Measurements from ENCODE around the gene CBY1. TPM values are rescaled to one million over a fixed set of nuclear protein-coding genes. Genes with fewer than 3 reads are reported as not detected.

CBY1 gene
- total RNA-seq: 10 to 100 TPM; 13.6 to 26.0 (median 23.0) TPM

DNA sequence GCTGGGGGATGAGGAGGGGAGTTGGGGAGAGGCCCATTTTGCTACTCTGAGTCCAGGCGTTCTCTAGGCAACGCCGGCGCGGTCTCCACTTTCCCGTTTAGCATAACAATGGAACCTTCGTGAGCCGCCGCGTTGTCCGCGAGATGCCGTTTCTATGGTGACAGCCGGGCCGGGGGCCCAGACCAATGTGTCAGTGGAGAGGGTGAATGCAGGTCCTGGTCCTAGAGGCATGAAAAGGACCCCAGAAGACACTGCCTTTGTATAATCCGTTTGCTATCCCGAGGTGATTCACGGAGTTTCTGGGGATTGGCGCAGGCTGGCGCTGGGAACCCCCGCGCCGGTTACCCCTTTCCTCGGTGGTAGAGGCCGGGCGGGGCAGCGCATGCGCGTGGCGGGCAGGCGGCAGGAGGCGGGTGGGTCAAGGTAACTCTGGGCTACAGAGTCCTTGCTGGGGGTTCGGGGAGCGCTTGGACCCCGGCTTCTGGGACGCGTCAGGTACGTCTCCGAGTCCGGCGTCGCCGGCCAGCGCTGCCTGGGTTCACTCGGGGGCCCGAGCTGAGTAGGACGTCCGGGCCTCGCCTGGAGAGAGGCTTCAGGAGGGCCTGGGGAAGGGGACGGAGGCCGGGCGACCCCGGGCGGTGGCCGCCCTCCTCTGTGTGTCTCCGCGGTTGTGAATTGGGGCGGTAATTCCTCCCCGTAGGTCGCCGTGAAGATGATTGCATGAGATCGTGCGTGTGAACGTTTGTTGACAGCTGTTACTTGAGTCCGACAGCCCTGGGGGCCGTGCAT, at the start of gene CBY1, which contains the start of gene FAM227A:
CBY1 (plus strand) TSS at position 383 of the 789 bp plus-strand sequence. CDS start 11,417 bp downstream, outside the sequence.
FAM227A (minus strand) TSS at position 137 of the 789 bp plus-strand sequence. CDS start 6,224 bp downstream, outside the sequence.
- WGBS, 2 donors: 0 to 2% methylated on average over 37 to 38 of the region's 66 CpGs
- Histone ChIP-seq H3K4me3 (replicated peaks in 1 of 3) (peak within 1 kb of the TSS; percentile 64 to 77 (median 65)), H3K36me3 (peaks cover 3 to 5% of the 10 kb centered on the region in 2 donors), H3K9me3 (no peaks in the 10 kb centered on the region), H3K4me1 (peaks cover 9 to 13% of the 10 kb centered on the region in 2 donors), H3K27me3 (no peaks in the 10 kb centered on the region), H3K27ac (peak within 1 kb of the TSS; percentile 87 to 97 (median 91))
- peak; percentile 86 to 89 for DNase-seq
- TF ChIP-seq, protein P1, sequence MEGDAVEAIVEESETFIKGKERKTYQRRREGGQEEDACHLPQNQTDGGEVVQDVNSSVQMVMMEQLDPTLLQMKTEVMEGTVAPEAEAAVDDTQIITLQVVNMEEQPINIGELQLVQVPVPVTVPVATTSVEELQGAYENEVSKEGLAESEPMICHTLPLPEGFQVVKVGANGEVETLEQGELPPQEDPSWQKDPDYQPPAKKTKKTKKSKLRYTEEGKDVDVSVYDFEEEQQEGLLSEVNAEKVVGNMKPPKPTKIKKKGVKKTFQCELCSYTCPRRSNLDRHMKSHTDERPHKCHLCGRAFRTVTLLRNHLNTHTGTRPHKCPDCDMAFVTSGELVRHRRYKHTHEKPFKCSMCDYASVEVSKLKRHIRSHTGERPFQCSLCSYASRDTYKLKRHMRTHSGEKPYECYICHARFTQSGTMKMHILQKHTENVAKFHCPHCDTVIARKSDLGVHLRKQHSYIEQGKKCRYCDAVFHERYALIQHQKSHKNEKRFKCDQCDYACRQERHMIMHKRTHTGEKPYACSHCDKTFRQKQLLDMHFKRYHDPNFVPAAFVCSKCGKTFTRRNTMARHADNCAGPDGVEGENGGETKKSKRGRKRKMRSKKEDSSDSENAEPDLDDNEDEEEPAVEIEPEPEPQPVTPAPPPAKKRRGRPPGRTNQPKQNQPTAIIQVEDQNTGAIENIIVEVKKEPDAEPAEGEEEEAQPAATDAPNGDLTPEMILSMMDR (IDR thresholded peaks at IDR 0.05): peak in 1 of 6 experiments; percentile 7
- peak in 1 of 2 donors; percentile 72 for TF ChIP-seq POLR2A (IDR thresholded peaks at IDR 0.05)
- intact Hi-C loops (cut with DNase I): no loop called here

DNA sequence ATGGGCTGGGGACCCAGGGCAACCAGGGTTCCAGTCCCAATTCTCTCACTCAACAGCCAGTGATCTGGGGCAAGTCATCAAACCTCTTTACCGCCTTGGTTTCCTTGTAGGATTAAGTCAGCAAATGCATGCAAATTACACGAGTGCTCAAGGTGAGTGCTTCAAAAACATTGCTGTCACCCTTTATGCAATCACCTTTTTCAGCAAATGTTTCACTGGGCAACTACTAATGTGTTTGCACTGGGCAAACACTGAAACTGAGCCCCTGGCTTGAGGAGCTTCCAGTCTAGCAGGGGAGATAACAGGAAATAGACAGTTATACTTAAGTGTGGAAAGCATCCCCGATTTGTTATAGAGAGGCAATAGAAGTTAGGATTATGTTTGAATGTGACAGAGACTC, 48.8 kb upstream of the CBY1 start:
- no peaks in the 10 kb centered on the region for H3K27me3 ChIP-seq
- no peaks in the 10 kb centered on the region for H3K9me3 ChIP-seq
- 91 to 98% methylated on average over 3 of the region's 3 CpGs for WGBS, 2 donors
- no peak for TF ChIP-seq POLR2A (IDR thresholded peaks at IDR 0.05)
- TF ChIP-seq, protein P1 (IDR thresholded peaks at IDR 0.05): no peak
- H3K36me3 ChIP-seq: no peaks in the 10 kb centered on the region
- DNase-seq: no peak
- H3K4me3 ChIP-seq (replicated peaks in 1 of 3): no peak overlapping the region
- no peak overlapping the region for H3K27ac ChIP-seq
- intact Hi-C loops (cut with DNase I): no loop called here
- H3K4me1 ChIP-seq: no peaks in the 10 kb centered on the region

DNA sequence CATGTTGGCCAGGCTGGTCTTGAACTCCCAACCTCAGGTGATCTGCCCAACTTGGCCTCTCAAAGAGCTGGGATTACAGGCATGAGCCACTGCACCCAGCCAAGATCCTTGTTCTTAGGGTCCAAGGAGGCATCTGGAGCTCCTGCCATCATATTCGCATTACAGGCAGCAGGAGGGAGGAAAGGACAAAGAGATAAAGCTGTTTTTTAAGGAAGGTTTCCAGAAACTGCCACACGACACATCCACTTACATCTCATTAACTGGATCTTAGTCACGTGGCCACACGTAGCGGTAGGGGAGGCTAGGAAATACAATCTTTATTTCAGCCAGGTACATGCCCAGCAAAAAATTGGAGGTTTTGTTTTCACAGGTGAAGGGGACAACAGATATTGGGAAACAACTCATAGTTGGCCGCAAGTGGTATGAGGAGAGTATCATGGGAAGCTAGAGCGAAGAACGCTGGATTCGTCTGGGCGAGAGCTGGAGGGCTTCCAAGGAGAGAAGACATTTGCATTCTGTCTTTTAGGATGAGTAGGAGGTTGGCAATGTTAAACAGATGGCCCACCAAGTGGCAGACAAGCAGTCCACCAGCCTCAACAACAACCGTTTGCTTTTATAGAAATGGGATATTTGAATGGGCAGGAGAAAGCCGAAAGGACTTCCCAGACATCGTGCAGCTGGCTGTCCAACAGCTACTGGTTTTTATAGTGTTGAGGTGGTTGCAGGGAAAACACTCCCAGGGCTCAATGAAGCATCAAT, 47.3 kb upstream of the CBY1 start:
- no peak for DNase-seq
- Histone ChIP-seq H3K27me3 (no peaks in the 10 kb centered on the region), H3K27ac (no peak overlapping the region), H3K4me1 (no peaks in the 10 kb centered on the region), H3K4me3 (replicated peaks in 1 of 3) (no peak overlapping the region), H3K36me3 (no peaks in the 10 kb centered on the region), H3K9me3 (no peaks in the 10 kb centered on the region)
- TF ChIP-seq POLR2A (IDR thresholded peaks at IDR 0.05): no peak
- TF ChIP-seq, protein P1 (IDR thresholded peaks at IDR 0.05): no peak
- intact Hi-C loops (cut with DNase I): no loop called here
- 84 to 85% methylated on average over 13 of the region's 13 CpGs for WGBS, 2 donors

DNA sequence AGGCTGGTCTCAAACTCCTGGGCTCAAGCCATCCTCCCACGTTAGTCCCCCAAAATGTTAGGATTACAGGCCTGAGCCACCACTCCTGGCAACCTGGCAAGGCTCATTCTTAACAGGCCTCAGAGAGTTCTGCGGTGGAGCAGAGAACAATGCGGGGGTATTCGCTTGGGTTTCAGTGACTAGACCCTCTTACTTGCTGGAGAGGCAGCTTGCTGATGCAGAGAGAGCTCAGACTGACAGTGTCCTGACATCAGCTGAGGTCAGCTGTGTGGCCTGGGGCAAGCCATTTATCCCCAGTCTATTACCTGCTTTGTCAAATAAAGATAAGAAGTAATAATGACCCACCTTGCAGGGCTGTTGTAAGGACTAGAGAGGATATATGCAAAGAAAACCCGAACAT, 46.2 kb upstream of the CBY1 start:
- Histone ChIP-seq H3K27me3 (no peaks in the 10 kb centered on the region), H3K4me1 (no peaks in the 10 kb centered on the region), H3K4me3 (replicated peaks in 1 of 3) (no peak overlapping the region), H3K27ac (no peak overlapping the region), H3K9me3 (no peaks in the 10 kb centered on the region), H3K36me3 (no peaks in the 10 kb centered on the region)
- intact Hi-C loops (cut with DNase I): no loop called here
- TF ChIP-seq, protein P1 (IDR thresholded peaks at IDR 0.05): no peak
- TF ChIP-seq POLR2A (IDR thresholded peaks at IDR 0.05): no peak
- 89 to 98% methylated on average over 5 of the region's 5 CpGs for WGBS, 2 donors
- DNase-seq: no peak
